Neural cell (in vitro differentiated cells): ENCODE measurements around the gene RMI2.

Experiments
- POLR2AphosphoS5 ChIP-seq: IDR thresholded peaks from 2 replicates; pipeline ENCODE4 v1.6.1; 2012
- RAD21 ChIP-seq: fragments of 450-650 bp; conservative IDR thresholded peaks from 2 replicates; pipeline ENCODE4 v1.6.1; 2014; ENCODE audit warnings: antibody characterized with exemption, mild to moderate bottlenecking, moderate library complexity
- TF ChIP-seq, protein P1 (sequence below): fragments of 450-650 bp; IDR thresholded peaks from 2 replicates; pipeline ENCODE4 v1.5.1; 2014; ENCODE audit warnings: antibody characterized with exemption, mild to moderate bottlenecking, moderate library complexity; ENCODE audit not compliant: poor library complexity, severe bottlenecking

GRCh38 chr16:11318817-11319216 lies 26.4 kb upstream of the RMI2 start:
- TF ChIP-seq, protein P1, sequence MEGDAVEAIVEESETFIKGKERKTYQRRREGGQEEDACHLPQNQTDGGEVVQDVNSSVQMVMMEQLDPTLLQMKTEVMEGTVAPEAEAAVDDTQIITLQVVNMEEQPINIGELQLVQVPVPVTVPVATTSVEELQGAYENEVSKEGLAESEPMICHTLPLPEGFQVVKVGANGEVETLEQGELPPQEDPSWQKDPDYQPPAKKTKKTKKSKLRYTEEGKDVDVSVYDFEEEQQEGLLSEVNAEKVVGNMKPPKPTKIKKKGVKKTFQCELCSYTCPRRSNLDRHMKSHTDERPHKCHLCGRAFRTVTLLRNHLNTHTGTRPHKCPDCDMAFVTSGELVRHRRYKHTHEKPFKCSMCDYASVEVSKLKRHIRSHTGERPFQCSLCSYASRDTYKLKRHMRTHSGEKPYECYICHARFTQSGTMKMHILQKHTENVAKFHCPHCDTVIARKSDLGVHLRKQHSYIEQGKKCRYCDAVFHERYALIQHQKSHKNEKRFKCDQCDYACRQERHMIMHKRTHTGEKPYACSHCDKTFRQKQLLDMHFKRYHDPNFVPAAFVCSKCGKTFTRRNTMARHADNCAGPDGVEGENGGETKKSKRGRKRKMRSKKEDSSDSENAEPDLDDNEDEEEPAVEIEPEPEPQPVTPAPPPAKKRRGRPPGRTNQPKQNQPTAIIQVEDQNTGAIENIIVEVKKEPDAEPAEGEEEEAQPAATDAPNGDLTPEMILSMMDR = no peak
- TF ChIP-seq RAD21 (no peak), POLR2AphosphoS5 (no peak)
